ENCODE results near the gene COL27A1.

DNA sequence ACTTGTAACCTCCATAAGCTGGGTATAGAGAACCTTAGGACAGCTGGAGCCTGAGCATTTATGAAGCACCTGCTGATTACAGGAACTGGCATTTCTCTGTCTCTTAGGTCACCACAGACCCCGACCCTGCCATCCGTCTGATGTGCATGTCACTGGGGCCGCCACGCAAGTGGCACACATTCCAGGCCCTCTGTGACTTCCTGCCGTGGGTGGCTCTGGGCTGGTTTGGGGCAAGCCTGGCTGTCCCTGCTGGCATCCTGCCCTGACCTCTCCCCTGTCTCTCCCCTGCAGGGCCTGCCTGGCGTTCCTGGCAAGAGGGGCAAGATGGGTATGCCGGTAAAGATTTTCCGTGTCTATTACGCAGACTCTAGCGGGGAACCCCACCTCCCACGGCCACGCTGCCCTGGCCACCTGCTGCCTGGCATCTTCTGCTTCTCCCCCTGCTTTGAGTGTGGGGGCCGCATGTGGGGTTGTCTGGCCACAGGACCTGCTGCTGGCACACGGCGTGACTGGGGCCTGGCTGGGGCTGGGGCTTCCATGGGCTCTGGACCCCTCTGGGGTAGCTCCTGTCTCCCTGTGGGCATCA lies 55.4 kb downstream of the COL27A1 start:
- TF ChIP-seq TAF1 (IDR thresholded peaks at IDR 0.05; ENCODE audit: low read depth, low read length), result no peak
- no peak for TF ChIP-seq POLR2A (IDR thresholded peaks at IDR 0.05; ENCODE audit: low read depth, low read length)
- TF ChIP-seq POLR2AphosphoS5 (IDR thresholded peaks at IDR 0.05; ENCODE audit: low read depth, low read length), result no peak
- TF ChIP-seq SPI1 (IDR thresholded peaks at IDR 0.05; ENCODE audit: low read depth, low read length), result no peak
